CD8-positive, alpha-beta memory T cell (primary cell): Measurements from ENCODE around the gene MEGF10. TPM values are rescaled to one million over a fixed set of nuclear protein-coding genes. Genes with fewer than 3 reads are reported as not detected.
A peak's percentile ranks its signal among the peaks of the same experiment; 100 is the strongest.

Experiments used
- CTCF ChIA-PET: fragments of 350-600 bp; sonication (Branson Sonifier 250); formaldehyde crosslinking; loops from one replicate; lab custom pipeline; 2021; ENCODE audit warnings: antibody characterized with exemption; lab: Charles Lee
- POLR2A ChIA-PET: fragments of 350-600 bp; sonication (Branson Sonifier 250); formaldehyde crosslinking; loops from one replicate; lab custom pipeline; 2021; ENCODE audit warnings: antibody characterized with exemption; lab: Charles Lee
- DNase-seq, 5 donors: peaks; one replicate each; pipeline versions ENCODE4 v3.0.0 to v3.0.0-alpha.2; 2020 to 2022; ENCODE audit warnings: mixed read lengths in 1 of 5
- H3K27ac ChIP-seq: one replicate; pipeline ENCODE4 v1.7.0; 2013; ENCODE audit warnings: low read depth, mild to moderate bottlenecking, low read length, moderate library complexity
- H3K27me3 ChIP-seq: 2 replicates; pipeline ENCODE4 v1.7.0; 2013; ENCODE audit warnings: low read length, mild to moderate bottlenecking; ENCODE audit not compliant: insufficient read depth, poor library complexity, severe bottlenecking
- H3K36me3 ChIP-seq: 2 replicates; pipeline ENCODE4 v1.7.0; 2013; ENCODE audit warnings: mild to moderate bottlenecking, low read length, moderate library complexity; ENCODE audit not compliant: insufficient read depth
- H3K4me1 ChIP-seq: 2 replicates; pipeline ENCODE4 v1.7.0; 2013; ENCODE audit warnings: mild to moderate bottlenecking, low read length, moderate library complexity; ENCODE audit not compliant: insufficient read depth
- H3K4me3 ChIP-seq: 2 replicates; pipeline ENCODE4 v1.7.0; 2013; ENCODE audit warnings: mild to moderate bottlenecking, low read length
- H3K9me3 ChIP-seq: 2 replicates; pipeline ENCODE4 v1.7.0; 2013; ENCODE audit warnings: mild to moderate bottlenecking, low read length
- H3K27ac Mint-ChIP-seq, 8 donors: one replicate each; pipeline ENCODE4 v1.8.0; 2020 to 2021; ENCODE audit warnings: mixed read lengths in 8 of 8, mild to moderate bottlenecking in 6 of 8, inconsistent platforms in 3 of 8, moderate library complexity in 3 of 8
- H3K27me3 Mint-ChIP-seq, 2 donors: one replicate each; pipeline ENCODE4 v1.8.0; 2020 to 2021; ENCODE audit warnings: mixed read lengths in 2 of 2, mild to moderate bottlenecking in 1 of 2, moderate library complexity in 1 of 2
- H3K36me3 Mint-ChIP-seq, 3 donors: one replicate each; pipeline ENCODE4 v1.8.0; 2020 to 2021; ENCODE audit warnings: mixed read lengths in 3 of 3, inconsistent platforms in 1 of 3, mild to moderate bottlenecking in 1 of 3
- H3K4me1 Mint-ChIP-seq, 3 donors: one replicate each; pipeline ENCODE4 v1.8.0; 2020 to 2021; ENCODE audit warnings: mixed read lengths in 3 of 3, inconsistent platforms in 1 of 3, mild to moderate bottlenecking in 1 of 3
- H3K4me3 Mint-ChIP-seq, 7 donors: one replicate each; pipeline ENCODE4 v1.8.0; 2020 to 2021; ENCODE audit warnings: mixed read lengths in 7 of 7, mild to moderate bottlenecking in 6 of 7, moderate library complexity in 4 of 7, inconsistent platforms in 2 of 7
- H3K9me3 Mint-ChIP-seq, 5 donors: one replicate each; pipeline ENCODE4 v1.8.0; 2020 to 2022; ENCODE audit warnings: mixed read lengths in 5 of 5, mild to moderate bottlenecking in 3 of 5, moderate library complexity in 2 of 5, inconsistent platforms in 1 of 5
- polyA plus RNA-seq: library from polyadenylated mRNA; unstranded; fragments of 300-500 nt; fragmentation: Illumina TruSeq; gene quantifications from one replicate; pipeline ENCODE4 v1.2.3, GENCODE V29; 2021
- total RNA-seq, 2 experiments: library from RNA; stranded (reverse); gene quantifications; one replicate each; pipeline ENCODE4 v1.2.3, GENCODE V29; 2021

MEGF10 gene
- total and polyA plus RNA-seq, 3 experiments from 2014 or later: not detected

GRCh38 chr5:127412698-127413097 lies 122.1 kb downstream of the MEGF10 start:
- Histone ChIP-seq H3K9me3 (no peaks in the 10 kb centered on the region), H3K27ac (no peak overlapping the region), H3K36me3 (no peaks in the 10 kb centered on the region), H3K4me3 (no peak overlapping the region), H3K27me3 (no peaks in the 10 kb centered on the region), H3K4me1 (no peaks in the 10 kb centered on the region)
- no peak for DNase-seq
- ChIA-PET POLR2A (no interaction called here), CTCF (no interaction called here)
- peaks cover 3 to 6% of the 10 kb centered on the region in 2 donors for H3K27me3 Mint-ChIP-seq
- H3K4me1 Mint-ChIP-seq: peaks cover 0 to 5% (median 3%) of the 10 kb centered on the region in 3 donors
- no peak overlapping the region for H3K4me3 Mint-ChIP-seq
- H3K36me3 Mint-ChIP-seq: no peaks in the 10 kb centered on the region
- H3K27ac Mint-ChIP-seq: no peak overlapping the region
- H3K9me3 Mint-ChIP-seq: peaks cover 0 to 2% (median 0%) of the 10 kb centered on the region in 5 donors

GRCh38 chr5:127415034-127415433 lies 124.4 kb downstream of the MEGF10 start:
- Mint-ChIP-seq H3K27me3 (peaks cover 0 to 4% of the 10 kb centered on the region in 2 donors), H3K4me3 (no peak overlapping the region), H3K36me3 (no peaks in the 10 kb centered on the region), H3K27ac (no peak overlapping the region), H3K4me1 (peaks cover 0 to 4% (median 0%) of the 10 kb centered on the region in 3 donors), H3K9me3 (peaks cover 0 to 2% (median 0%) of the 10 kb centered on the region in 5 donors)
- POLR2A ChIA-PET: no interaction called here
- DNase-seq: no peak
- Histone ChIP-seq H3K9me3 (no peaks in the 10 kb centered on the region), H3K27ac (no peak overlapping the region), H3K4me3 (no peak overlapping the region), H3K36me3 (no peaks in the 10 kb centered on the region), H3K4me1 (no peaks in the 10 kb centered on the region), H3K27me3 (no peaks in the 10 kb centered on the region)
- CTCF ChIA-PET: no interaction called here

DNA sequence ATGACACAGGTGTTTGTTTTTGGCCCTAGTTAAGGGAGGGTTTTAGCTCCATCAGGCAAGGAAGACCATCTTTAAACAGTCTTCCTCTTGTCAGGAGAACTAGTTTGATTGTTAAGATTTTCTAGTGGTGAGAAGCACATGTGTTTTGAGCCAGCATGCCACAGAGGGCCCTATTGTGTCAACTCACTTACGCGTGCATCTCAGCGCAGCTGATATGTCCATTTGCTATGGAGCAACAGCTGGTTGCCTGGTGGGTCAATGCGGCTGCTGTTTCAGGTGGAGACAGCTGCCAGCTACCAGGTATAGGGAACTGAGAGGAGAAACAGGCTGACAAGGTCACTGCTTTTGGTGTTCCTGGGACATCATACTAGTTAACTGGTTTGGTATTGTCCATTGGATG lies 126.3 kb downstream of the MEGF10 start:
- Mint-ChIP-seq H3K36me3 (no peaks in the 10 kb centered on the region), H3K4me3 (no peak overlapping the region), H3K27me3 (peaks cover 0 to 4% of the 10 kb centered on the region in 2 donors), H3K9me3 (no peaks in the 10 kb centered on the region), H3K4me1 (no peaks in the 10 kb centered on the region), H3K27ac (no peak overlapping the region)
- POLR2A ChIA-PET: no interaction called here
- H3K27ac ChIP-seq: no peak overlapping the region
- no peaks in the 10 kb centered on the region for H3K4me1 ChIP-seq
- H3K9me3 ChIP-seq: no peaks in the 10 kb centered on the region
- CTCF ChIA-PET: no interaction called here
- no peak for DNase-seq
- H3K36me3 ChIP-seq: no peaks in the 10 kb centered on the region
- no peaks in the 10 kb centered on the region for H3K27me3 ChIP-seq
- no peak overlapping the region for H3K4me3 ChIP-seq

- no peaks in the 10 kb centered on the region for H3K36me3 ChIP-seq
- H3K36me3 Mint-ChIP-seq: no peaks in the 10 kb centered on the region
- H3K4me3 ChIP-seq: no peak overlapping the region
- H3K27me3 Mint-ChIP-seq: peaks cover 0 to 4% of the 10 kb centered on the region in 2 donors
- no peak overlapping the region for H3K27ac ChIP-seq
- no peaks in the 10 kb centered on the region for H3K27me3 ChIP-seq
- H3K4me3 Mint-ChIP-seq: no peak overlapping the region
- H3K9me3 ChIP-seq: no peaks in the 10 kb centered on the region
- CTCF ChIA-PET: no interaction called here
- H3K4me1 ChIP-seq: no peaks in the 10 kb centered on the region
- no peak overlapping the region for H3K27ac Mint-ChIP-seq
- DNase-seq: no peak
- H3K4me1 Mint-ChIP-seq: no peaks in the 10 kb centered on the region
- POLR2A ChIA-PET: no interaction called here
- no peaks in the 10 kb centered on the region for H3K9me3 Mint-ChIP-seq
These were observed 126.9 kb downstream of the MEGF10 start for GRCh38 chr5:127417528-127417927.

DNA sequence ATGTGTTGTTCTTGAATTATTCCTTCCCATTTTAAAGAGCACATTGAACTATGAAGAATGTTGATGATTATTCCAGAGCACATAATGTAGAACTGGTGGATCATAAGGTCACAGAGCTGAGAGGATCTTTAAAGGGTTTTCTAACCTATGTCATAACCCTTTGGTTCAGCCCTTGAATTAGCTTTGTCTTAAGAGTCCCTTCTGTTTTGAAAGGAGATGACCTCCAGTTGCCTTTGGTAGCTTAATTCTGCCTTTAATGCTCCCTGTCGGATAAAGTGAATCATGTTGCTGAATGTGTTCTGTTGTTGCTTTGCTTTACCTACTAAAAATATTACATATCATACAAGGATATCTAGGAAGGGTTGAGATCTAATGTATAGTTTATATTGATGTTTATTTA lies 127.8 kb downstream of the MEGF10 start:
- H3K27me3 Mint-ChIP-seq: peaks cover 0 to 3% of the 10 kb centered on the region in 2 donors
- POLR2A ChIA-PET: no interaction called here
- no peak overlapping the region for H3K27ac Mint-ChIP-seq
- no peak overlapping the region for H3K4me3 Mint-ChIP-seq
- Histone ChIP-seq H3K27ac (no peak overlapping the region), H3K4me3 (no peak overlapping the region), H3K36me3 (no peaks in the 10 kb centered on the region), H3K27me3 (no peaks in the 10 kb centered on the region), H3K9me3 (no peaks in the 10 kb centered on the region), H3K4me1 (no peaks in the 10 kb centered on the region)
- peaks cover 0 to 5% (median 3%) of the 10 kb centered on the region in 3 donors for H3K4me1 Mint-ChIP-seq
- CTCF ChIA-PET: no interaction called here
- no peak for DNase-seq
- H3K36me3 Mint-ChIP-seq: no peaks in the 10 kb centered on the region
- no peaks in the 10 kb centered on the region for H3K9me3 Mint-ChIP-seq

DNA sequence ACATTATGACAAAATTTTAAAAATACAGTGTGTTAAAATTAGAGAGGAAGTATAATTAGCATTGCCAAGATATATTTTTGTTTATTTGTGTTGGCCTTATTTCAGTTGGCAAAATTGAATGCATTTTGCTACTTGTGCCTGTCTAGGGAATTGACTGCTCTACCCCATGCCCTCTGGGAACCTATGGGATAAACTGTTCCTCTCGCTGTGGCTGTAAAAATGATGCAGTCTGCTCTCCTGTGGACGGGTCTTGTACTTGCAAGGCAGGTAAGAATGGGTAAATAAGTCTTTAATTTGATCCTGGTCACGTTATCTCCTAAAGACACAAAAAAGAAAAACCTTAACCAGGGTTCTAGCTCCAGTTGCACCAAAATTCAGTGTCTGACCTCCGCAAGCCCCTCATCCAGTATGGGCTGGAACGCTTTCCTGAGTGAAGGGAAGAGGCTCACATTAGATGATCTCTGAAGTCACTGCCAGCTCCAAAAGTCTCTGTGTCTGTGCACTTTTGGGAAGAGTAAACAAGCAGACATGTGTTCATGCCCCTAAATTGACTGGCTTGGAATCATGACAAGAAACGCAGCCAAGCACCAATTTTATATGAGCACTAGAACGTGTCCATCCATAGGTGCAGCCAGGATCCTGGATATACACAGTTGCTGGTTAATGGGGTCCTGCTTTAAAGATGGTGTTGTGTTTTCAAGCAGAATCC lies 128.5 kb downstream of the MEGF10 start:
- H3K27ac ChIP-seq: no peak overlapping the region
- no peak for DNase-seq
- Mint-ChIP-seq H3K27me3 (peaks cover 0 to 3% of the 10 kb centered on the region in 2 donors), H3K9me3 (no peaks in the 10 kb centered on the region), H3K4me3 (no peak overlapping the region), H3K4me1 (peaks cover 0 to 6% (median 4%) of the 10 kb centered on the region in 3 donors), H3K36me3 (no peaks in the 10 kb centered on the region), H3K27ac (peak overlapping the region in 1 of 8 donors; percentile 21)
- no peak overlapping the region for H3K4me3 ChIP-seq
- no peaks in the 10 kb centered on the region for H3K27me3 ChIP-seq
- no peaks in the 10 kb centered on the region for H3K36me3 ChIP-seq
- ChIA-PET POLR2A (no interaction called here), CTCF (no interaction called here)
- H3K4me1 ChIP-seq: no peaks in the 10 kb centered on the region
- no peaks in the 10 kb centered on the region for H3K9me3 ChIP-seq

GRCh38 chr5:127419683-127420257 lies 129.2 kb downstream of the MEGF10 start:
- POLR2A ChIA-PET: no interaction called here
- peaks cover 3 to 4% of the 10 kb centered on the region in 2 donors for H3K27me3 Mint-ChIP-seq
- Histone ChIP-seq H3K27ac (no peak overlapping the region), H3K9me3 (no peaks in the 10 kb centered on the region), H3K4me1 (no peaks in the 10 kb centered on the region), H3K36me3 (no peaks in the 10 kb centered on the region), H3K27me3 (no peaks in the 10 kb centered on the region), H3K4me3 (no peak overlapping the region)
- peaks cover 0 to 6% (median 4%) of the 10 kb centered on the region in 3 donors for H3K4me1 Mint-ChIP-seq
- CTCF ChIA-PET: no interaction called here
- DNase-seq: no peak
- H3K9me3 Mint-ChIP-seq: no peaks in the 10 kb centered on the region
- H3K36me3 Mint-ChIP-seq: no peaks in the 10 kb centered on the region
- H3K27ac Mint-ChIP-seq: no peak overlapping the region
- no peak overlapping the region for H3K4me3 Mint-ChIP-seq

GRCh38 chr5:127420758-127421157 lies 130.2 kb downstream of the MEGF10 start:
- no peaks in the 10 kb centered on the region for H3K4me1 ChIP-seq
- ChIA-PET POLR2A (no interaction called here), CTCF (no interaction called here)
- H3K9me3 ChIP-seq: no peaks in the 10 kb centered on the region
- Mint-ChIP-seq H3K4me3 (no peak overlapping the region), H3K4me1 (peaks cover 0 to 6% (median 4%) of the 10 kb centered on the region in 3 donors), H3K9me3 (no peaks in the 10 kb centered on the region), H3K27ac (no peak overlapping the region), H3K36me3 (no peaks in the 10 kb centered on the region), H3K27me3 (peaks cover 0 to 5% of the 10 kb centered on the region in 2 donors)
- no peaks in the 10 kb centered on the region for H3K27me3 ChIP-seq
- DNase-seq: no peak
- H3K4me3 ChIP-seq: no peak overlapping the region
- H3K27ac ChIP-seq: no peak overlapping the region
- no peaks in the 10 kb centered on the region for H3K36me3 ChIP-seq
